Measurements from ENCODE around the gene ZNF512.

GRCh38 chr2:27638037-27638637 lies 55.3 kb downstream of the ZNF512 start:
- TF ChIP-seq EZH2phosphoT487 (IDR thresholded peaks at IDR 0.05; ENCODE audit: insufficient read depth, low read depth) (peak; percentile 80; the same call in 1 of the 2 replicates), EZH2 (IDR thresholded peaks at IDR 0.05; ENCODE audit: insufficient read depth, poor library complexity, severe bottlenecking) (no peak)

Measured in GM23248 (cell line).